Skeletal muscle satellite cell (primary cell): ENCODE data around the gene CENATAC.

Source experiments
- H3K27me3 ChIP-seq: 2 replicates; pipeline ENCODE4 v1.7.0; 2013; ENCODE audit warnings: low read length; ENCODE audit not compliant: control insufficient read depth, insufficient read depth
- H3K36me3 ChIP-seq: 2 replicates; pipeline ENCODE4 v1.7.0; 2013; ENCODE audit warnings: mild to moderate bottlenecking, control low read depth, low read length; ENCODE audit not compliant: insufficient read depth
- H3K4me1 ChIP-seq: 2 replicates; pipeline ENCODE4 v1.7.0; 2013; ENCODE audit warnings: low read length; ENCODE audit not compliant: control insufficient read depth, insufficient read depth
- H3K4me2 ChIP-seq: 2 replicates; pipeline ENCODE4 v1.7.0; 2013; ENCODE audit warnings: mild to moderate bottlenecking, low read length
- H3K4me3 ChIP-seq: 2 replicates; pipeline ENCODE4 v1.7.0; 2013; ENCODE audit warnings: low read length
- H3K9ac ChIP-seq: 2 replicates; pipeline ENCODE4 v1.7.0; 2013; ENCODE audit warnings: mild to moderate bottlenecking, low read depth, low read length, moderate library complexity
- H3K9me3 ChIP-seq: replicated peaks from 2 replicates; pipeline ENCODE4 v1.7.0; 2013; ENCODE audit warnings: mild to moderate bottlenecking, control low read depth, low read length

The CENATAC gene

GRCh38 chr11:119019996-119020395, 22.1 kb downstream of the CENATAC start:
- Histone ChIP-seq H3K9me3 (no peaks in the 10 kb centered on the region), H3K9ac (peak overlapping the region; percentile 92), H3K36me3 (peaks cover 49% of the 10 kb centered on the region), H3K4me2 (peak overlapping the region; percentile 92), H3K4me3 (peak overlapping the region; percentile 76), H3K4me1 (peaks cover 18% of the 10 kb centered on the region), H3K27me3 (no peaks in the 10 kb centered on the region)

GRCh38 chr11:119021631-119022030, 23.7 kb downstream of the CENATAC start:
- no peak overlapping the region for H3K4me2 ChIP-seq
- H3K27me3 ChIP-seq = no peaks in the 10 kb centered on the region
- no peak overlapping the region for H3K9ac ChIP-seq
- H3K9me3 ChIP-seq = no peaks in the 10 kb centered on the region
- H3K4me3 ChIP-seq = no peak overlapping the region
- peaks cover 38% of the 10 kb centered on the region for H3K36me3 ChIP-seq
- peaks cover 11% of the 10 kb centered on the region for H3K4me1 ChIP-seq

- no peaks in the 10 kb centered on the region for H3K27me3 ChIP-seq
- H3K36me3 ChIP-seq = peaks cover 36% of the 10 kb centered on the region
- H3K4me3 ChIP-seq = no peak overlapping the region
- H3K9me3 ChIP-seq = no peaks in the 10 kb centered on the region
- H3K4me2 ChIP-seq = no peak overlapping the region
- H3K4me1 ChIP-seq = peaks cover 7% of the 10 kb centered on the region
- H3K9ac ChIP-seq = no peak overlapping the region
Observed at GRCh38 chr11:119023741-119024140, 25.8 kb downstream of the CENATAC start.

GRCh38 chr11:119024430-119025098, 26.6 kb downstream of the CENATAC start:
- Histone ChIP-seq H3K9ac (no peak overlapping the region), H3K4me1 (peaks cover 9% of the 10 kb centered on the region), H3K4me3 (no peak overlapping the region), H3K36me3 (peaks cover 36% of the 10 kb centered on the region), H3K4me2 (no peak overlapping the region), H3K9me3 (no peaks in the 10 kb centered on the region), H3K27me3 (no peaks in the 10 kb centered on the region)

GRCh38 chr11:119025099-119025473, 27.1 kb downstream of the CENATAC start:
- Histone ChIP-seq H3K4me1 (peaks cover 12% of the 10 kb centered on the region), H3K4me2 (no peak overlapping the region), H3K9me3 (no peaks in the 10 kb centered on the region), H3K4me3 (no peak overlapping the region), H3K27me3 (no peaks in the 10 kb centered on the region), H3K9ac (no peak overlapping the region), H3K36me3 (peaks cover 35% of the 10 kb centered on the region)

- Histone ChIP-seq H3K36me3 (peaks cover 33% of the 10 kb centered on the region), H3K4me3 (no peak overlapping the region), H3K9me3 (no peaks in the 10 kb centered on the region), H3K27me3 (no peaks in the 10 kb centered on the region), H3K4me1 (peaks cover 13% of the 10 kb centered on the region), H3K4me2 (no peak overlapping the region), H3K9ac (no peak overlapping the region)
Observed at GRCh38 chr11:119025541-119025940, 27.6 kb downstream of the CENATAC start.

- Histone ChIP-seq H3K9me3 (no peaks in the 10 kb centered on the region), H3K27me3 (no peaks in the 10 kb centered on the region), H3K4me3 (no peak overlapping the region), H3K9ac (no peak overlapping the region), H3K4me1 (peaks cover 13% of the 10 kb centered on the region), H3K4me2 (no peak overlapping the region), H3K36me3 (peaks cover 33% of the 10 kb centered on the region)
Observed at GRCh38 chr11:119025978-119026766, 28.2 kb downstream of the CENATAC start.

- Histone ChIP-seq H3K4me1 (peaks cover 13% of the 10 kb centered on the region), H3K9ac (no peak overlapping the region), H3K4me3 (no peak overlapping the region), H3K36me3 (peaks cover 28% of the 10 kb centered on the region), H3K4me2 (no peak overlapping the region), H3K27me3 (no peaks in the 10 kb centered on the region), H3K9me3 (no peaks in the 10 kb centered on the region)
Observed at GRCh38 chr11:119026970-119027369, 29.0 kb downstream of the CENATAC start.

- H3K27me3 ChIP-seq = no peaks in the 10 kb centered on the region
- no peaks in the 10 kb centered on the region for H3K9me3 ChIP-seq
- no peak overlapping the region for H3K4me2 ChIP-seq
- H3K9ac ChIP-seq = no peak overlapping the region
- peaks cover 13% of the 10 kb centered on the region for H3K4me1 ChIP-seq
- H3K4me3 ChIP-seq = no peak overlapping the region
- H3K36me3 ChIP-seq = peaks cover 28% of the 10 kb centered on the region
Observed at GRCh38 chr11:119027561-119028345, 29.8 kb downstream of the CENATAC start.

- H3K4me1 ChIP-seq = peaks cover 13% of the 10 kb centered on the region
- no peaks in the 10 kb centered on the region for H3K27me3 ChIP-seq
- H3K4me3 ChIP-seq = no peak overlapping the region
- H3K9ac ChIP-seq = no peak overlapping the region
- no peak overlapping the region for H3K4me2 ChIP-seq
- no peaks in the 10 kb centered on the region for H3K9me3 ChIP-seq
- H3K36me3 ChIP-seq = peaks cover 21% of the 10 kb centered on the region
Observed at GRCh38 chr11:119028346-119029068, 30.6 kb downstream of the CENATAC start.

GRCh38 chr11:119029069-119029339, 31.1 kb downstream of the CENATAC start:
- H3K4me3 ChIP-seq = no peak overlapping the region
- H3K27me3 ChIP-seq = no peaks in the 10 kb centered on the region

More at GRCh38 chr11:119029069-119029339, 31.1 kb downstream of the CENATAC start:
- no peak overlapping the region for H3K9ac ChIP-seq
- no peak overlapping the region for H3K4me2 ChIP-seq
- H3K36me3 ChIP-seq = peaks cover 16% of the 10 kb centered on the region
- H3K9me3 ChIP-seq = no peaks in the 10 kb centered on the region
- peaks cover 11% of the 10 kb centered on the region for H3K4me1 ChIP-seq
